ENCODE data around the gene GABARAPL2. TPM values are rescaled to one million over a fixed set of nuclear protein-coding genes. Genes with fewer than 3 reads are reported as not detected.
"Not testable (repeated sequence)": the region's sequence is repeated elsewhere in the genome, so short reads cannot be mapped to it uniquely, and the experiment has no call there.

Gene GABARAPL2
- total RNA-seq, 1 donor from 2014 or later: 74.9 TPM

DNA sequence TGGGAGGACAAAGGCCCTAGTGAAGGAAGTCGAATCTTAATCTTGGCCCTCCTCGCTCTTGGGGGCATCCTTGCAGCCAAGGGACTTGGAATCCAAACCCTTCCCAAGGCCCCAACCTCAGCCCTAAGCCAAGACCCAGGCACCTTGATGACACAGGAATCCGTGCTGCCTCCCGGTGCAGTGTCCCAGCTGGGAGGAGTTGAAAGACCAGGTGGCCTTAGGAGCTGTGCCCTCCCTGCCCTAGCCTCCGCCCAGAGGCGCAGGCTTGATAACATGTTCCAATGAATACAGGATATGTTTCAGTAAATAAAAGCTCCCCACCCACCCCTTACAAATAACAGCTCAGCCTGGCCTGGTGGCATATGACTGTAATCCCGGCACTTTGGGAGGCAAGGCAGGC lies 30.3 kb upstream of the GABARAPL2 start, which contains the start of gene CHST5:
Gene CHST5 (minus strand): TSS at position 208 of the 400 bp plus-strand sequence. CDS start 5,724 bp downstream, outside the sequence.
- no peak within 1 kb of the TSS for H3K27ac Mint-ChIP-seq
- DNase-seq (ENCODE audit: low spot score in 2 of 2, unreplicated experiment in 2 of 2): no peak
- no peaks in the 10 kb centered on the region for H3K36me3 Mint-ChIP-seq
- TF ChIP-seq, protein P1, sequence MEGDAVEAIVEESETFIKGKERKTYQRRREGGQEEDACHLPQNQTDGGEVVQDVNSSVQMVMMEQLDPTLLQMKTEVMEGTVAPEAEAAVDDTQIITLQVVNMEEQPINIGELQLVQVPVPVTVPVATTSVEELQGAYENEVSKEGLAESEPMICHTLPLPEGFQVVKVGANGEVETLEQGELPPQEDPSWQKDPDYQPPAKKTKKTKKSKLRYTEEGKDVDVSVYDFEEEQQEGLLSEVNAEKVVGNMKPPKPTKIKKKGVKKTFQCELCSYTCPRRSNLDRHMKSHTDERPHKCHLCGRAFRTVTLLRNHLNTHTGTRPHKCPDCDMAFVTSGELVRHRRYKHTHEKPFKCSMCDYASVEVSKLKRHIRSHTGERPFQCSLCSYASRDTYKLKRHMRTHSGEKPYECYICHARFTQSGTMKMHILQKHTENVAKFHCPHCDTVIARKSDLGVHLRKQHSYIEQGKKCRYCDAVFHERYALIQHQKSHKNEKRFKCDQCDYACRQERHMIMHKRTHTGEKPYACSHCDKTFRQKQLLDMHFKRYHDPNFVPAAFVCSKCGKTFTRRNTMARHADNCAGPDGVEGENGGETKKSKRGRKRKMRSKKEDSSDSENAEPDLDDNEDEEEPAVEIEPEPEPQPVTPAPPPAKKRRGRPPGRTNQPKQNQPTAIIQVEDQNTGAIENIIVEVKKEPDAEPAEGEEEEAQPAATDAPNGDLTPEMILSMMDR (IDR thresholded peaks at IDR 0.05; ENCODE audit: unreplicated experiment): no peak
- H3K9me3 Mint-ChIP-seq: no peaks in the 10 kb centered on the region
- H3K4me3 Mint-ChIP-seq: no peak within 1 kb of the TSS
- H3K4me1 Mint-ChIP-seq: no peaks in the 10 kb centered on the region
- no peaks in the 10 kb centered on the region for H3K27me3 Mint-ChIP-seq (ENCODE audit: low read depth)

DNA sequence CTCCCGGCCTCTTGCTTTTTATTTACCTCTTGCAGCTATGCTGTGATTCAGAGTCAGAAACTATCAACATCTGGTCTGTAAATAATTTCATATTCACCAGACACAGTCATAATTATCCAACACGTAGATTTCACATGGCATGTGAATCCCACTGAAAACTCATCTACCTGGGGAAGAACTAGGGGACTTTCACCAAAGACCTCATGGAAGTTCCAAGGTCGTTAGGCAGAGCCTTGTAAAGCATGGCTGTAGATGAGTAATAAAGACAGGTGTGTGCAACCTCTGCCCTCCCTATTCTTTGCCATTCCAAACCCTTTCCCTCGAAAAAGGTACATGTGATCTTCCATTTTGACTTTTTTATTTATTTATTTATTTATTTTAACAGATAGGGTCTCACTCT lies 28.4 kb upstream of the GABARAPL2 start:
- Mint-ChIP-seq H3K4me3 (no peak overlapping the region), H3K36me3 (no peaks in the 10 kb centered on the region), H3K9me3 (no peaks in the 10 kb centered on the region), H3K27me3 (ENCODE audit: low read depth) (no peaks in the 10 kb centered on the region), H3K27ac (no peak overlapping the region), H3K4me1 (no peaks in the 10 kb centered on the region)
- no peak for DNase-seq (ENCODE audit: low spot score in 2 of 2, unreplicated experiment in 2 of 2)
- TF ChIP-seq, protein P1 (IDR thresholded peaks at IDR 0.05; ENCODE audit: unreplicated experiment): no peak

DNA sequence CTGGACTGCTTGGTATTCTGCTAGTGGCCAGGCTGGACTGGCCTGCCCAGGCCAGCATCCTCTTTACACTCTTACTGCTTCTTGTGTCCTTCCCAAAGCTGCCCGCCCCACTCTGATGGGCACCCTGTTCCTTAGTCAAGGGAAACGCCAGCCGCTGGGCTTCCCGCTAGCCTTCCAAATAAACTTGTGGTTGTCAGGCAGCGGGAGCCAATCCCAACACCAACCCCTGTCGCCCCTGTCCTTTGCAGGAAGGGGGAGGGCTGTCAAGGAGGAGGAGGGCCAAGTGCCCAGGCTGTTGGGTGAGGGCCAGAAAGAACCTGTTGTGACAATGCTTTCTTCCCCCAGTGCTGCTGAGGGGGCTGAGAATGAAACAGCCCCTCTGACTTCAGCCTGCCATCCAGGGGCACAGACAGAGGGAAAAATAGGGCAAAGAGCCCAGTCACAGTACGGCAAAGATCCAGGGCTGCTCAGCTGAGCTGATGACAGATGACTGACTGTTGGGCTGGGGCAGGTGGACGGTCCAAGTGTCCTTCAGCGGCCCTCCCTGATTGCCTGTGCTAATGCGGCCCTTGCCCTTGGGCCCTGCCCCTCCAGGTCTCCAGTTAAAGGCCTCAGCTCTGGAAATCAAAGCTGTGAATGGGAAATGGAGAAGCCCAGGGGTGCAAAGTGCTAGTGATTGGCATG lies 27.2 kb upstream of the GABARAPL2 start:
- H3K27ac Mint-ChIP-seq; H3K9me3 Mint-ChIP-seq; H3K36me3 Mint-ChIP-seq; DNase-seq (ENCODE audit: low spot score in 2 of 2, unreplicated experiment in 2 of 2); H3K4me3 Mint-ChIP-seq; H3K4me1 Mint-ChIP-seq; H3K27me3 Mint-ChIP-seq (ENCODE audit: low read depth): not testable (repeated sequence)

DNA sequence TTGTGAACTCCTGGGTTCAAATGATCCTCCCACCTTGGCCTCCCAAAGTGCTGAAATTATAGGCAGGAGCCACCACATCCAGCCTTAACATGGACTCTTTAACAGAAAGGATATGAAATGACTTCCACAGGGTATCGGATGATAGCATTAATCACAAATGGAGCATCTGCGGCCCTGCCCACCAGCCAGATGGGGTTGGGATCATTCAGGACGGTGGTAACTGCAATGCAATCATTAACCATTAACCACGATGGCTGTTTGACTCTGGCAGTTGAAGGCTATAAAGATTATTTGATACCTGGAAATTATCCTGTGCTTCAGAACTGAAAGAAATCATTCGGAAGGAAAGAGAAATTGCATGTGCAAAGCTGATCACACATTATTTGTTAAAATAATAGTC lies 24.9 kb upstream of the GABARAPL2 start:
- Mint-ChIP-seq H3K9me3 (no peaks in the 10 kb centered on the region), H3K4me1 (no peaks in the 10 kb centered on the region), H3K27me3 (ENCODE audit: low read depth) (no peaks in the 10 kb centered on the region), H3K36me3 (no peaks in the 10 kb centered on the region), H3K27ac (no peak overlapping the region), H3K4me3 (no peak overlapping the region)
- DNase-seq (ENCODE audit: low spot score in 2 of 2, unreplicated experiment in 2 of 2): no peak
- TF ChIP-seq, protein P1 (IDR thresholded peaks at IDR 0.05; ENCODE audit: unreplicated experiment): no peak

DNA sequence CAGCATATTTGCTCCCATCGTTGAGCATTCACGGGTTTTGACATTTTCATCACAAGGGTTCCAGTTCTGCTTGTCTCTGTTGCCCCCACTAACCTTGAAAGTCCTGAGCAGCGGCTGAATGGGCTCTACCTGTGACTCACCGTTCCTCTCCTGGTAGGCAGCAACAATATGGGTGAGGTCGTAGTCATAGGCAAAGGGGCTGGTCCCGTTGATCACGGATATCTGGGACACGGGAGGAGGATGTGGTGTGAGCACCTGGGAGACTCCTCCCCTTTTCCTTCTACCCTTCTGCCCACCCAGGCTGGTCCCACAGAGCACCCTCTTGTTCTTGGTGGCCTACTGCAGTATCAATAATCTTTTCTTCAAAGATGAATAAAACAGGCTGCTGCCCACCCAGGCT lies 23.7 kb upstream of the GABARAPL2 start:
- not testable (repeated sequence) for DNase-seq (ENCODE audit: low spot score in 2 of 2, unreplicated experiment in 2 of 2); H3K36me3 Mint-ChIP-seq

DNA sequence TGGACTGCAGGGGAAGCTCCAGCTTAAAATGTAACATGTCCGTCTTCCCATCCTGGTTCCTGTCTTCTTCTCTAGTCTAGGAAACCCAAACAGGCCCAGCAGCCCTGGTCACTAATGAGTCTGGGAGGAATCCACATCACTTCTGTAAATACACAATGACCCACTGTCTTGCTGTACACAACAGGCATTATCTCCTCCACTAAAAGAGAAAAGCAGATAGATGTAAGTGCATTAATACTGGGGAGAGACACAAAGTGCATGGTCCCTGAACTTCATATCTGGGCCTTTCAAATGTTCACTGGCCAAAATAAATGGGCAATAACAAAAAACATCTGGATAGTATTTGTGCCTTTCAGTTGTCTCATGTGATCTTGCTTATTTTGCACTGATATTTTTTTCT lies 20.3 kb upstream of the GABARAPL2 start:
- not testable (repeated sequence) for H3K4me3 Mint-ChIP-seq; H3K4me1 Mint-ChIP-seq; DNase-seq (ENCODE audit: low spot score in 2 of 2, unreplicated experiment in 2 of 2); H3K27ac Mint-ChIP-seq; H3K27me3 Mint-ChIP-seq (ENCODE audit: low read depth); H3K9me3 Mint-ChIP-seq; H3K36me3 Mint-ChIP-seq

More for the DNA sequence above, 23.7 kb upstream of the GABARAPL2 start:
- H3K27ac Mint-ChIP-seq; H3K27me3 Mint-ChIP-seq (ENCODE audit: low read depth); H3K9me3 Mint-ChIP-seq; H3K4me3 Mint-ChIP-seq; H3K4me1 Mint-ChIP-seq: not testable (repeated sequence)

DNA sequence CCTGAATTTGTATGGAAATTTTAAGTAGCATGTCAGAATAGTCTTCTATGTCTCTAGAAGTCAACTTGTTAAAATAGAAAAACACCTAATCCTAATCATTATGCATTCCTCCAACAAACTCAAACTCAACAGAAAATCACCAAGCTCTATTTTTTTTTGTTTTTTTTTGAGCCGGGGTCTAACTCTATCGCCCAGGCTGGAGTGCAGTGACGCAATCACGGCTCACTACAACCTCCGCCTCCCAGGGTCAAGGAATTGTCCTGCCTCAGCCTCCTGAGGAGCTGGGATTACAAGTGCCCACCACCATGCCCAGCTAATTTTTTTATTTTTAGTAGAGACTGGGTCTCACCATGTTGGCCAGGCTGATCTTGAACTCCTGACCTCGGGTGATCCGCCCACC lies 19.9 kb upstream of the GABARAPL2 start:
- no peak for DNase-seq (ENCODE audit: low spot score in 2 of 2, unreplicated experiment in 2 of 2)
- H3K27me3 Mint-ChIP-seq (ENCODE audit: low read depth): no peaks in the 10 kb centered on the region
- H3K4me3 Mint-ChIP-seq: no peak overlapping the region
- H3K4me1 Mint-ChIP-seq: no peaks in the 10 kb centered on the region
- TF ChIP-seq, protein P1 (IDR thresholded peaks at IDR 0.05; ENCODE audit: unreplicated experiment): no peak
- no peak overlapping the region for H3K27ac Mint-ChIP-seq
- H3K36me3 Mint-ChIP-seq: no peaks in the 10 kb centered on the region
- no peaks in the 10 kb centered on the region for H3K9me3 Mint-ChIP-seq

DNA sequence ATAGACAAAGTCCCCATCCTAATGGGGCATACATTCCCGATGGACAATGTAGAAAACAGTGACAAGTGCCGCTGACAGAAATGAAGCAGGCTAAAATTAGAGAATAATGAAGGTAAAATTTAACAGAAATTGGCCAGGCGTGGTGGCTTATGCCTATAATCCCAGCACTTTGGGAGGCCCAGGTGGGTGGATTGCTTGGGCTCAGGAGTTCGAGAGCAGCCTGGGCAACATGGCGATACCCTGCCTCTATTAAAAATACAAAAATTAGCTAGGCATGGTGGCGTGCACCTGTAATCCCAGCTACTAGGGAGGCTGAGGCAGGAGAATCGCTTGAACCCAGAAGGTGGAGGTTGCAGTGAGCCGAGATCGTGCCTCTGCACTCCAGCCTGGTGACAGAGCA lies 17.7 kb upstream of the GABARAPL2 start:
- H3K4me1 Mint-ChIP-seq; H3K27ac Mint-ChIP-seq; H3K27me3 Mint-ChIP-seq (ENCODE audit: low read depth); H3K4me3 Mint-ChIP-seq; H3K9me3 Mint-ChIP-seq; DNase-seq (ENCODE audit: low spot score in 2 of 2, unreplicated experiment in 2 of 2); H3K36me3 Mint-ChIP-seq: not testable (repeated sequence)
